ENCODE measurements around the gene ST7L.
A peak's percentile ranks its signal among the peaks of the same experiment; 100 is the strongest.

The ST7L gene

DNA sequence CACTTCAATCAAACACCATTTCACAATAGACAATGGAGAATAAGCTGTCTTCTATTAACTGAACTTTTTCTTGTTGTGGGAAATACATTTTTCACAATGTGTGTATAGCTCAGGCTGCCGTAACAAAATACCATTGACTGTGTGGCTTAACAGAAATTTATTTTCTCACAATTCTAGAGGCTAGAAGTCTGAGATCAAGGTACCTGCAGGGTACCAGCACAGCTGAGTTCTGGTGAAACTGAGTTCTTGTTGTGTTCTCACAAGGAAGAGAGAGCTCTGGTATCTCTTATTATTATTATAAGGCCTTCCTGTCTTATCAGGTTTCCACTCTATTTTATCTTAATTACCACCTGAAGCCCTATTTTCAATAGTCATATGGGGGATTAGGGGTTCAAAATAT, 15.4 kb downstream of the ST7L start:
- no peak overlapping the region for H3K4me2 ChIP-seq
- H3K4me3 ChIP-seq = no peak overlapping the region
- no peak for TF ChIP-seq Cebpa-rat (IDR thresholded peaks at IDR 0.05)
- H3K27me3 ChIP-seq = no peaks in the 10 kb centered on the region
- no peaks in the 10 kb centered on the region for H3K9me3 ChIP-seq (replicated peaks in 1 of 11)
- no peak overlapping the region for H3K9ac ChIP-seq
- H4K20me1 ChIP-seq = 0 out of 22 replicates have a peak, but pooled peaks cover 0 to 4% (median 0%) of the 10 kb centered on the region in 11 experiments
- H3K27ac ChIP-seq = no peak overlapping the region
- H3K36me3 ChIP-seq = peaks cover 37 to 89% (median 54%) of the 10 kb centered on the region in 11 experiments
- peaks cover 0 to 20% (median 0%) of the 10 kb centered on the region in 10 experiments; a peak in 6 of 20 replicates for H3K4me1 ChIP-seq

DNA sequence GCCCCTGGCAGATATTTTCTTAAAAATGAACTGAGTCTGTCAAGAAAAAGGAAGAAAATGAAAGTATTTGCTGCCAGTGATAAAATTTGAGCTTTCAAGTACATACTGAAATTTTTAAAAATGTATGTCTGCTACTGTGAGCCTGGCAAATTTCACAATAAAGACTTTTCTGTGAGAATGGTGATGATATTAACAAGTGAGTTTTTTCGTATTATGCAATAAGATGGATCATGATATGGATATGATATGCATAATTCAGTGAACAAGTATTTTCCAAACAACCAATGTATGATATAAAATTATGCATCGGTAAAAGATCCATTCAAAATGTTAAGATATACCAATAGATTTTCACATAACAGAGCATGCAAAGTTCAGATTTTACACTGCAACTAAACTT, 15.9 kb downstream of the ST7L start:
- 0 out of 22 replicates have a peak, but pooled peaks cover 0 to 4% (median 0%) of the 10 kb centered on the region in 11 experiments for H4K20me1 ChIP-seq
- H3K27ac ChIP-seq = no peak overlapping the region
- no peaks in the 10 kb centered on the region for H3K9me3 ChIP-seq (replicated peaks in 1 of 11)
- H3K4me2 ChIP-seq = no peak overlapping the region
- peaks cover 0 to 20% (median 0%) of the 10 kb centered on the region in 10 experiments; a peak in 6 of 20 replicates for H3K4me1 ChIP-seq
- H3K27me3 ChIP-seq = no peaks in the 10 kb centered on the region
- TF ChIP-seq Cebpa-rat (IDR thresholded peaks at IDR 0.05) = no peak
- H3K36me3 ChIP-seq = peaks cover 35 to 89% (median 50%) of the 10 kb centered on the region in 11 experiments
- no peak overlapping the region for H3K9ac ChIP-seq
- H3K4me3 ChIP-seq = no peak overlapping the region

DNA sequence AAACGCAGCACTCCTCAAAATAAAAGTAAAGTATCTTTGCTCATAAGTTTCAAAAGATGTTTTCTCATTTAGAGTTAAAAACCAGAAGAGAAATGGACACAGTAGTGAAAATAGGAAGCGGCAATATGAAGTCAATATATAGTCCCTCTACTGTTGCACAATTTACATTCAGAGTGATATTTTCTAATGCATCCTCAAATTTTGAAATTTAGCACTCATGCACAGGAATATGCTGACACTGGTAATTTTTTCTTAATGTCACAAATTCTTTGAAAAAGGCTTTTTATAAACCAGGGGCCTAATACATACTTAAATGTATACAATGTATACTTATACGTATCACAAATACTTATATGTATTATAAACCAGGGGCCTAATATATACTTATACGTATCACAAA, 19.5 kb downstream of the ST7L start:
- Histone ChIP-seq H4K20me1 (no peaks in the 10 kb centered on the region), H3K4me2 (0 out of 22 replicates have a peak overlapping the region, but pooled peaks of 1 of the 11 experiments have one; percentile 2), H3K9me3 (replicated peaks in 1 of 11) (no peaks in the 10 kb centered on the region), H3K4me3 (no peak overlapping the region), H3K4me1 (peaks cover 0 to 6% (median 0%) of the 10 kb centered on the region in 10 experiments; a peak in 2 of 20 replicates), H3K36me3 (peaks cover 25 to 96% (median 43%) of the 10 kb centered on the region in 11 experiments; a peak in 17 of 22 replicates), H3K27me3 (no peaks in the 10 kb centered on the region), H3K9ac (no peak overlapping the region), H3K27ac (no peak overlapping the region)
- no peak for TF ChIP-seq Cebpa-rat (IDR thresholded peaks at IDR 0.05)

DNA sequence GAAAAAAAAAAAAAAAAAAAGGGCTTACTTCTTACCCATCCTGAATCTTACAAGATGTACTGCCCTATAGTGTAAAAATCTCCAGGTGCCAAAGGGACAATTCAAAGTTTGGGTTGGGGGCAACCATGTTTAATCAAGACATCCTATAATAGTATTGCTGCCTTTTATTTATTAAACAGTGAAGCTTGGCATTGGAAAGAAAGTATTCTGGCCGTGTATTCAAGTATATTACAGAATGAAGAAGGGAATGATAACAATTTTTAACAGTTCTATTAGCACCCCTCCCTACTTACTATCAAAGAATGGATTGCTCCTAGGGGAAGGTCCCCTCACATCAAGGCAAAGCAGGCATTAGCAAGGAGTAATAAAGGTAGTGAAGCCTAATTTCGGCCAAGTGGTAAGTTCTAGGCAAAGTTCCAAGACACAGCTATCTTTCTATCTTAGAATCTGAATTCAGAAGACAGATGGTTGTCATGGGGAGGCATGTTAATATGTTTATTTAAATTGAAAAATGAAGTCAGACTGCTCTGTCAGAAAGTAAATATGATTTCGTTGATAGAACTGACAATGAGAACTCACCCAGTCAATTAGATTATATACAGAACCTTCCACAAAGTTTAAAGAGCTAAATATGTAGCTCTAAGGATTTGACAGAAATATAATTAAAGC, 24.6 kb downstream of the ST7L start:
- TF ChIP-seq Cebpa-rat (IDR thresholded peaks at IDR 0.05) = no peak
- Histone ChIP-seq H3K36me3 (peaks cover 29 to 85% (median 48%) of the 10 kb centered on the region in 11 experiments), H3K4me3 (no peak overlapping the region), H3K9ac (no peak overlapping the region), H3K4me1 (peaks cover 0 to 3% (median 0%) of the 10 kb centered on the region in 10 experiments; a peak in 2 of 20 replicates), H3K9me3 (replicated peaks in 1 of 11) (peaks cover 11 to 21% (median 17%) of the 10 kb centered on the region in 11 experiments), H4K20me1 (no peaks in the 10 kb centered on the region), H3K4me2 (no peak overlapping the region), H3K27me3 (no peaks in the 10 kb centered on the region), H3K27ac (no peak overlapping the region)

DNA sequence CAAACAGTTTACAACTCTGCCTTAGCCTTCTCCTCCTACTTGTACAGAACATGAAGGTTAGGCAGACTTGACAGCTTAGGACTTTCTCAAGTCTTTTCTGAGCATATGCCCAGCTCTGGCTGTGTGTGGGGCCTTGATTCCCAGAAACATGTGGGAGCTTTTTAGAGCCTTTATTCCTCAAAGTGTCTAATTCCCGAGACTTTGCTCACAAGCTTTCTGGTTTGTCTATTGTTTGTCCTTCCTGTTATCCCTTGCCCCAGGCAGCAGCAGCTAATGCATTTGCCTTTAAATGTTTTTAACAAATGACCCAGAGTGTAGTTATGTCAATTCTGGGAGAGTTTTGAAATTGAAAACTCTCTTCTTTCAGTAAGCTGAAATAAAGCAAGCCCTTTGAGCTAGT, 29.2 kb downstream of the ST7L start:
- H3K9me3 ChIP-seq (replicated peaks in 1 of 11) = peaks cover 21 to 37% (median 28%) of the 10 kb centered on the region in 11 experiments
- peaks cover 21 to 66% (median 35%) of the 10 kb centered on the region in 11 experiments for H3K36me3 ChIP-seq
- H3K4me3 ChIP-seq = no peak overlapping the region
- H3K9ac ChIP-seq = no peak overlapping the region
- no peak overlapping the region for H3K4me2 ChIP-seq
- no peaks in the 10 kb centered on the region for H3K4me1 ChIP-seq
- no peak for TF ChIP-seq Cebpa-rat (IDR thresholded peaks at IDR 0.05)
- no peak overlapping the region for H3K27ac ChIP-seq
- no peaks in the 10 kb centered on the region for H4K20me1 ChIP-seq
- H3K27me3 ChIP-seq = no peaks in the 10 kb centered on the region

DNA sequence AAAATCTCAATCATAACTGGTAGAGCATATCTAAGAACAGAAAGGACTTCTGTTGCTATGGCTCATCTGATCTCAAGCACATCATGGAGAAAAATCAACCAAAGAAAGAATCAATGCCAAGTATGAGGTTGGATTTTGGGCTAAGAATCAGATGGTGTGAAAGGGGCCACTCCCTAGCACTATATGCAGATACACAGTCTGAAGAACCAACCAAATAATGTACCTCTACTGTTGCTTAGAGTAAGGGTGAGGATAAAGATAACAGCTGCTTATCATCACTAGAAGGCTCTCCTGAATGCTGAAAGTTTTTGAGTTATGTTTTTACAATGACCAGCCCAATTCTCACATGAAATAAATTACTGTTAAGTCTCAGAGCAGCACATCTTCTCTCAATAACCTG, 35.6 kb downstream of the ST7L start:
- TF ChIP-seq Cebpa-rat (IDR thresholded peaks at IDR 0.05) = no peak
- H3K4me2 ChIP-seq = no peak overlapping the region
- no peaks in the 10 kb centered on the region for H4K20me1 ChIP-seq
- H3K27me3 ChIP-seq = no peaks in the 10 kb centered on the region
- H3K9me3 ChIP-seq (replicated peaks in 1 of 11) = peaks cover 0 to 9% (median 4%) of the 10 kb centered on the region in 11 experiments; a peak in 7 of 22 replicates
- H3K4me1 ChIP-seq = no peaks in the 10 kb centered on the region
- peaks cover 0 to 58% (median 22%) of the 10 kb centered on the region in 11 experiments; a peak in 15 of 22 replicates for H3K36me3 ChIP-seq
- no peak overlapping the region for H3K4me3 ChIP-seq
- H3K27ac ChIP-seq = no peak overlapping the region
- H3K9ac ChIP-seq = no peak overlapping the region

DNA sequence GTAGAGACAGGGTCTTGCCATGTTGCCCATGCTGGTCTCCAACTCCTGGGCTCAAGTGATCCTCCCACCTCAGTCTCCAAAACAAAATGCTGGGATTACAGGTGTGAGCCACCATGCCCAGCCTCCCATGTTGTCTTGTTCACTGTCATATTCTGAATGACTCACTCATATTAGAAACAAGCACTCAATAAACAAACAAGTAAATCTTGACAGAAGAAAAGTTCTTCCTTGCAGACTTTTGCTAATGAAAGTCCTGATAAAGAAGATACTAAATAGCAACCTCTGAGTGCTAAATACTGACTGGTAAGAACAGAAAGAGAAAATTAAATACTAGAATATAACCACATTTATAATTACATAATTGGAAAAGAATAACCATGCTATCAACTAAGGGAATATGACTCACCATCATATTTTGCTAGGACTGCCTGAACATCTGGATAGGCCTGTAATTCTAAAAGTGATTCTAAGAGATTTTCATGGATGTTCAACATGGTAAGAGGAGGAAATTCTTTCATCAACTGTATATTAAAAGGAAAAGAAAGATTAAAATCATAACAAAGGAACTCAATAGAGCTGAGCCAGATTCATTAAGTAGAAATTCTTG, 37.3 kb downstream of the ST7L start:
- H3K36me3 ChIP-seq = peaks cover 0 to 64% (median 34%) of the 10 kb centered on the region in 11 experiments; a peak in 15 of 22 replicates
- no peak overlapping the region for H3K4me2 ChIP-seq
- H3K9ac ChIP-seq = no peak overlapping the region
- H3K4me3 ChIP-seq = no peak overlapping the region
- TF ChIP-seq Cebpa-rat (IDR thresholded peaks at IDR 0.05) = no peak
- no peaks in the 10 kb centered on the region for H4K20me1 ChIP-seq
- no peaks in the 10 kb centered on the region for H3K4me1 ChIP-seq
- H3K27ac ChIP-seq = no peak overlapping the region
- H3K27me3 ChIP-seq = no peaks in the 10 kb centered on the region
- H3K9me3 ChIP-seq (replicated peaks in 1 of 11) = no peaks in the 10 kb centered on the region

DNA sequence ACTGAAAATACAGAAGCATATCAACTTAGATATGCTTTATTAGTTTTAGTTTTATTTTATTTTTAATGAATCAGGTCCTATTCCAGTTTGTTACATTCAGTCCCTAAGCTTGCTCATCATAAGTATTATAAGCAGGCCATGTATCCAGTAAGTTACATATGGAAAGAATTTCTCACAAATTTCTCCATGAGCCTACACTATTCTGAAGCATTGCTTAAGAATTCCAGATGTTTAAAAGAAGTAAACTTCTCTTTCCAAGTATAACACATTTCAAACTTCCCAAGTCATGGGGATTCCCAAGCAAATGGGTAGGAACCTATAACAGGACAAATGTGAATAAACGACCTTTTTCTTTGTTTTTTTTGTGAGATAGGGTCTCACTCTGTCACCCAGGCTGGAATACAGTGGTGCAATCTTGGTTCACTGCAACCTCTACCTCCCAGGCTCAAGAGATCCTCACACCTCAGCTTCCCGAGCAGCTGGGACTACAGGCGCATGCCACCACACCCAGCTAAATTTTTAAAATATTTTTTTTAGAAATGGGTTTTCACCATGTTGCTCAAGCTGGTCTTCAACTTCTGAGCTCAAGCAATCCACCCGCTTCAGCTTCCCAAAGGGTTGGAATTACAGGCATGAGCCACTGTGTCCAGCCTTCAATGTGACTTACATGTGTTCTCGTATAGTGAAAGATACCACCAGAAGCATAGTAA, 39.0 kb downstream of the ST7L start:
- no peaks in the 10 kb centered on the region for H3K27me3 ChIP-seq
- H3K36me3 ChIP-seq = peaks cover 5 to 81% (median 42%) of the 10 kb centered on the region in 11 experiments; a peak in 20 of 22 replicates
- no peaks in the 10 kb centered on the region for H3K9me3 ChIP-seq (replicated peaks in 1 of 11)
- no peak overlapping the region for H3K4me3 ChIP-seq
- no peak overlapping the region for H3K4me2 ChIP-seq
- no peak for TF ChIP-seq Cebpa-rat (IDR thresholded peaks at IDR 0.05)
- no peak overlapping the region for H3K27ac ChIP-seq
- no peaks in the 10 kb centered on the region for H4K20me1 ChIP-seq
- no peaks in the 10 kb centered on the region for H3K4me1 ChIP-seq
- no peak overlapping the region for H3K9ac ChIP-seq

DNA sequence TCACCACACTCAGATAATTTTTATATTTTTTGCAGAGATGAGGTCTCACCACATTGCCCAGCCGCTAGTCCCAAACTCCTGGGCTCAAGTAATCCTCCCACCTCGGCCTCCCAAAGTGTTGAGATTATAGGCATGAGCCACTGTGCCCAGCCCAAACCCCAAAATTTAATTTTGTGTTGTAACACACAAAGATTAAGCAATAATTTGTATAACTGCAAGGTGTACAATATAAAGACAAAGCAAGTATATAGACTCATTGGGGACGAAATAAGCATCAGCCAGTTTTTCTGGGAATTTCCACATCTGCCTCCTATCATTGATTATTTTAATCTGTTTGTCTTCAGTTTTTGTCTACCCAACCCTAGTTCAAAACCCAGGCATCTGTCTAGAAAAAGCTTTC, 42.7 kb downstream of the ST7L start:
- Histone ChIP-seq H3K27me3 (no peaks in the 10 kb centered on the region), H3K4me1 (no peaks in the 10 kb centered on the region), H4K20me1 (no peaks in the 10 kb centered on the region), H3K36me3 (peaks cover 33 to 92% (median 64%) of the 10 kb centered on the region in 11 experiments; a peak in 21 of 22 replicates), H3K27ac (no peak overlapping the region), H3K4me3 (no peak overlapping the region), H3K9ac (no peak overlapping the region), H3K9me3 (replicated peaks in 1 of 11) (peaks cover 0 to 7% (median 0%) of the 10 kb centered on the region in 11 experiments; a peak in 3 of 22 replicates), H3K4me2 (no peak overlapping the region)
- TF ChIP-seq Cebpa-rat (IDR thresholded peaks at IDR 0.05) = no peak
